Liver (tissue), 9 donors: Measurements from ENCODE around the gene ZNF343. TPM values are rescaled to one million over a fixed set of nuclear protein-coding genes. Genes with fewer than 3 reads are reported as not detected.

Experiments used
- DNase-seq: peaks from one replicate; pipeline ENCODE4 v3.0.0-alpha.2; 2017; ENCODE audit warnings: low spot score
- H3K27ac ChIP-seq, 2 donors: one replicate each; pipeline ENCODE4 v1.7.0; 2013; ENCODE audit warnings: inconsistent platforms in 2 of 2, low read length in 2 of 2, control low read depth in 1 of 2, low read depth in 1 of 2, mild to moderate bottlenecking in 1 of 2
- H3K27me3 ChIP-seq, 4 donors: one replicate each; pipeline versions ENCODE4 v1.6.1 to v1.7.0; 2013; ENCODE audit warnings: low read length in 3 of 4, inconsistent platforms in 1 of 4, mild to moderate bottlenecking in 1 of 4, moderate library complexity in 1 of 4; ENCODE audit not compliant: control insufficient read depth in 4 of 4, insufficient read depth in 4 of 4
- H3K36me3 ChIP-seq, 4 donors: one replicate each; pipeline versions ENCODE4 v1.6.1 to v1.7.0; 2013; ENCODE audit warnings: low read length in 3 of 4, mild to moderate bottlenecking in 3 of 4, low read depth in 1 of 4, moderate library complexity in 1 of 4; ENCODE audit not compliant: control insufficient read depth in 4 of 4, insufficient read depth in 3 of 4
- H3K4me1 ChIP-seq, 4 donors: one replicate each; pipeline versions ENCODE4 v1.6.1 to v1.7.0; 2013; ENCODE audit warnings: low read length in 3 of 4, mild to moderate bottlenecking in 3 of 4, moderate library complexity in 1 of 4; ENCODE audit not compliant: control insufficient read depth in 4 of 4, insufficient read depth in 4 of 4
- H3K4me3 ChIP-seq, 3 donors: one replicate each; pipeline versions ENCODE4 v1.6.1 to v1.7.0; 2013; ENCODE audit warnings: low read length in 3 of 3, control low read depth in 1 of 3, low read depth in 1 of 3, mild to moderate bottlenecking in 1 of 3
- H3K9ac ChIP-seq, 2 donors: one replicate each; pipeline ENCODE4 v1.7.0; 2013; ENCODE audit warnings: low read length in 2 of 2, mild to moderate bottlenecking in 2 of 2, moderate library complexity in 2 of 2, control low read depth in 1 of 2, low read depth in 1 of 2
- H3K9me3 ChIP-seq, 4 donors: one replicate each; pipeline versions ENCODE4 v1.6.1 to v1.7.0; 2013; ENCODE audit warnings: low read length in 3 of 4; ENCODE audit not compliant: control insufficient read depth in 4 of 4
- EGR1 ChIP-seq, 2 donors: IDR thresholded peaks; 2 replicates each; pipeline ENCODE4 v1.6.1; 2016 to 2018; ENCODE audit warnings: antibody characterized with exemption in 2 of 2, low read depth in 2 of 2
- FOXA2 ChIP-seq: IDR thresholded peaks from 2 replicates; pipeline ENCODE4 v1.6.1; 2016; ENCODE audit warnings: antibody characterized with exemption
- GABPA ChIP-seq, 2 donors: IDR thresholded peaks in 1 of 2; conservative IDR thresholded peaks in 1 of 2; 2 replicates each; pipeline ENCODE4 v1.6.1; 2016; ENCODE audit warnings: antibody characterized with exemption in 2 of 2, mild to moderate bottlenecking in 1 of 2, moderate library complexity in 1 of 2
- HNF4A ChIP-seq, 2 donors: conservative IDR thresholded peaks; 2 replicates each; pipeline ENCODE4 v1.6.1; 2016; ENCODE audit warnings: antibody characterized with exemption in 2 of 2, mild to moderate bottlenecking in 2 of 2
- JUND ChIP-seq, 2 donors: IDR thresholded peaks; 2 replicates each; pipeline ENCODE4 v1.6.1; 2016; ENCODE audit warnings: antibody characterized with exemption in 2 of 2
- NR2F2 ChIP-seq: IDR thresholded peaks from 2 replicates; pipeline ENCODE4 v1.6.1; 2016; ENCODE audit warnings: antibody characterized with exemption
- RAD21 ChIP-seq, 2 donors: IDR thresholded peaks; 2 replicates each; pipeline ENCODE4 v1.6.1; 2016; ENCODE audit warnings: antibody characterized with exemption in 2 of 2, mild to moderate bottlenecking in 2 of 2
- SP1 ChIP-seq: IDR thresholded peaks from 2 replicates; pipeline ENCODE4 v1.6.1; 2018; ENCODE audit warnings: antibody characterized with exemption, mild to moderate bottlenecking
- ZBTB33 ChIP-seq: IDR thresholded peaks from 2 replicates; pipeline ENCODE4 v1.6.1; 2016; ENCODE audit warnings: antibody characterized with exemption
- WGBS: extraction: QIAGEN DNeasy Blood & Tissue Kit; methylation state at CpG from one replicate; pipeline ENCODE4 v1.1.7; 2013; 5-methylcytosine and 5-hydroxymethylcytosine counted together
- polyA plus RNA-seq, 2 donors: library from polyadenylated mRNA; stranded (reverse) in 1 of 2; unstranded in 1 of 2; fragments of 200-250 nt in 1 of 2; fragments of >200 nt in 1 of 2; fragmentation: Nextera tagmentation in 1 of 2; extraction: Ambion mirVana in 1 of 2; gene quantifications; one replicate each; pipeline versions ENCODE4 v1.2.1 to v1.2.3, GENCODE V29; 2013 to 2015
- total RNA-seq, 2 donors: library from RNA; depleted of rRNA; stranded (reverse); fragments of >200 nt; gene quantifications; one replicate each; pipeline ENCODE4 v1.2.3, GENCODE V29; 2014
- TF ChIP-seq, protein P1 (sequence below): fragments of 150-350 bp; IDR thresholded peaks from 2 replicates; pipeline ENCODE4 v1.5.1; 2017; ENCODE audit warnings: improper control_type of control experiment, low read depth, low read length; ENCODE audit not compliant: missing input control
- donor health status: healthy.
- donor health status: healthy.
- donor health status: healthy.
- donor health status: healthy.
- donor health status: healthy.

ZNF343 gene
- total and polyA plus RNA-seq, 4 donors: 3.3 to 10.5 (median 4.2) TPM

DNA sequence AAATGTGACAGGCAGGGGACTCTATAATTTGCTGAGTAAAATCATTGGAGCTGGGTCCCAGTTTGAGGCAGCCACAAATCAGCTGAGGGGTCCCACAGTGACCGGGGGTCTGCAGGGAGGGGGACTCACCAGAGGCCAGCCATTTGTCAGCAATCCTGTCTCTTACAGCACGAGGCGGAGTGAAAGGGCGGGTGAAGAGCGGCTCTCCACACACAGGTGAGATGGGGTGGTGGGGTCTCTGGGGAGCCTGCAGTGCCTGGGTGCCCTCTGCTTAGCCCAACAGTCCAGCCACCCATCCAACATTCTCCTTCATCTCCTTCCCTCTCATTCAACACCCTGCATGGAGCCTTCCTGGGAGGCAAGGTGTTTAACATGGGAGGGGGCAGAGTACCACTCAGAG is 28.4 kb upstream of the ZNF343 start:
- H3K36me3 ChIP-seq: no peaks in the 10 kb centered on the region
- no peaks in the 10 kb centered on the region for H3K9me3 ChIP-seq
- 83% methylated on average over 5 of the region's 5 CpGs for WGBS
- no peak for DNase-seq
- no peak overlapping the region for H3K27ac ChIP-seq
- H3K4me1 ChIP-seq: no peaks in the 10 kb centered on the region
- TF ChIP-seq GABPA (IDR thresholded peaks at IDR 0.05 in 1 of 2, conservative IDR thresholded peaks at IDR 0.05 in 1 of 2) (no peak), RAD21 (IDR thresholded peaks at IDR 0.05) (no peak), ZBTB33 (no peak)
- TF ChIP-seq, protein P1, sequence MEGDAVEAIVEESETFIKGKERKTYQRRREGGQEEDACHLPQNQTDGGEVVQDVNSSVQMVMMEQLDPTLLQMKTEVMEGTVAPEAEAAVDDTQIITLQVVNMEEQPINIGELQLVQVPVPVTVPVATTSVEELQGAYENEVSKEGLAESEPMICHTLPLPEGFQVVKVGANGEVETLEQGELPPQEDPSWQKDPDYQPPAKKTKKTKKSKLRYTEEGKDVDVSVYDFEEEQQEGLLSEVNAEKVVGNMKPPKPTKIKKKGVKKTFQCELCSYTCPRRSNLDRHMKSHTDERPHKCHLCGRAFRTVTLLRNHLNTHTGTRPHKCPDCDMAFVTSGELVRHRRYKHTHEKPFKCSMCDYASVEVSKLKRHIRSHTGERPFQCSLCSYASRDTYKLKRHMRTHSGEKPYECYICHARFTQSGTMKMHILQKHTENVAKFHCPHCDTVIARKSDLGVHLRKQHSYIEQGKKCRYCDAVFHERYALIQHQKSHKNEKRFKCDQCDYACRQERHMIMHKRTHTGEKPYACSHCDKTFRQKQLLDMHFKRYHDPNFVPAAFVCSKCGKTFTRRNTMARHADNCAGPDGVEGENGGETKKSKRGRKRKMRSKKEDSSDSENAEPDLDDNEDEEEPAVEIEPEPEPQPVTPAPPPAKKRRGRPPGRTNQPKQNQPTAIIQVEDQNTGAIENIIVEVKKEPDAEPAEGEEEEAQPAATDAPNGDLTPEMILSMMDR: no peak
- no peak overlapping the region for H3K4me3 ChIP-seq
- H3K27me3 ChIP-seq: peaks cover 0 to 11% (median 0%) of the 10 kb centered on the region in 4 donors
- no peak overlapping the region for H3K9ac ChIP-seq

GRCh38 chr20:2536560-2536986 is 27.9 kb upstream of the ZNF343 start, which contains the start of gene TMC2:
Gene TMC2 (plus strand): TSS chr20:2536573. CDS start chr20:2536622, 49 bp downstream.
- H3K36me3 ChIP-seq: no peaks in the 10 kb centered on the region
- no peak within 1 kb of the TSS for H3K9ac ChIP-seq
- H3K27ac ChIP-seq: no peak within 1 kb of the TSS
- TF ChIP-seq NR2F2 (no peak), SP1 (no peak), FOXA2 (no peak), EGR1 (IDR thresholded peaks at IDR 0.05; ENCODE audit: low read depth in 2 of 2) (no peak), RAD21 (IDR thresholded peaks at IDR 0.05) (no peak), ZBTB33 (no peak), HNF4A (conservative IDR thresholded peaks at IDR 0.05) (no peak), JUND (IDR thresholded peaks at IDR 0.05) (no peak)
- TF ChIP-seq, protein P1: no peak
- H3K9me3 ChIP-seq: no peaks in the 10 kb centered on the region
- DNase-seq: no peak
- H3K27me3 ChIP-seq: peaks cover 0 to 11% (median 0%) of the 10 kb centered on the region in 4 donors
- WGBS: 79% methylated on average over 13 of the region's 13 CpGs
- H3K4me1 ChIP-seq: no peaks in the 10 kb centered on the region
- H3K4me3 ChIP-seq: no peak within 1 kb of the TSS
